HepG2 (cell line): ENCODE measurements around the gene CA10.

Experiments
- HNRNPLL ChIP-seq: fragments of 200-400 bp; formaldehyde crosslinking; IDR thresholded peaks from 2 replicates; pipeline ENCODE4 v1.6.1; 2017; ENCODE audit warnings: mild to moderate bottlenecking, low read depth, low read length; ENCODE audit not compliant: poor library complexity, severe bottlenecking
- ISX ChIP-seq: sonication (generic); formaldehyde crosslinking; conservative IDR thresholded peaks from 2 replicates; pipeline ENCODE4 v1.5.0; 2020; ENCODE audit warnings: missing genetic modification reagents
- PHF8 ChIP-seq: sonication (generic); formaldehyde crosslinking; IDR thresholded peaks from 2 replicates; pipeline ENCODE4 v1.5.0; 2020; ENCODE audit warnings: missing genetic modification reagents
- SMAD3 ChIP-seq: sonication (generic); formaldehyde crosslinking; IDR thresholded peaks from 2 replicates; pipeline ENCODE4 v1.4.0; 2020; ENCODE audit warnings: missing genetic modification reagents
- TCF7L2 ChIP-seq: IDR thresholded peaks from 2 replicates; pipeline ENCODE4 v1.6.1; 2011; ENCODE audit warnings: mild to moderate bottlenecking, low read depth, low read length, moderate library complexity
- ZNF724P ChIP-seq: sonication (generic); formaldehyde crosslinking; IDR thresholded peaks from 2 replicates; pipeline ENCODE4 v1.8.0; 2022; ENCODE audit warnings: missing genetic modification reagents, borderline replicate concordance
- TF ChIP-seq, protein P1 (sequence below): sonication (generic); formaldehyde crosslinking; IDR thresholded peaks from 2 replicates; pipeline ENCODE4 v1.5.0; 2020; ENCODE audit warnings: mild to moderate bottlenecking, missing genetic modification reagents, moderate library complexity
- TF ChIP-seq, protein P2 (sequence below): sonication (generic); formaldehyde crosslinking; IDR thresholded peaks from 2 replicates; pipeline ENCODE4 v1.4.0; 2020; ENCODE audit warnings: missing genetic modification reagents
- TF ChIP-seq, protein P3 (sequence below): sonication (generic); formaldehyde crosslinking; IDR thresholded peaks from 2 replicates; pipeline ENCODE4 v1.9.0; 2021; ENCODE audit warnings: mild to moderate bottlenecking, missing genetic modification reagents
- TF ChIP-seq, protein P4 (sequence below): IDR thresholded peaks from 2 replicates; pipeline ENCODE4 v1.6.1; 2012; ENCODE audit warnings: inconsistent platforms
- TF ChIP-seq, protein P5 (sequence below): sonication (generic); formaldehyde crosslinking; IDR thresholded peaks from 2 replicates; pipeline ENCODE4 v1.4.0; 2020; ENCODE audit warnings: missing genetic modification reagents
- TF ChIP-seq, protein P6 (sequence below): sonication (generic); formaldehyde crosslinking; IDR thresholded peaks from 2 replicates; pipeline ENCODE4 v1.4.0; 2020; ENCODE audit warnings: missing genetic modification reagents, low read depth, mild to moderate bottlenecking, borderline replicate concordance

DNA sequence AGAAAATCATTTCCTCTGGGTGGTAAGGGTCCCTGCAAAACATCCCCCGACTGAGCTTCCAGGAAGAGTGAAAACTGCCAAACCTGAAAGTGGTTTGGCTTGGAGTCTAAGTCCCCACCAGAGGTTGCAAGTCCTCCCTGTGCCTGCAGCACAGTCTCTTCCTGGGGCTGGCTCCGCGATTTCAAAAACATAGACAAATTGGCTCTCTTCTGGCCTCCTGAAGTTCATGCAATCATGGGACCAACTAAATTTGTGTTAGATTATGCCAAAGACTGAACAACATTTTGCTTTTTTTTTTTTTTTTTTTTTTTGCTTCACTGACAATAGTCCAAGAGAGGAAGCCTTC, 447.9 kb downstream of the CA10 start:
- TF ChIP-seq, protein P1, sequence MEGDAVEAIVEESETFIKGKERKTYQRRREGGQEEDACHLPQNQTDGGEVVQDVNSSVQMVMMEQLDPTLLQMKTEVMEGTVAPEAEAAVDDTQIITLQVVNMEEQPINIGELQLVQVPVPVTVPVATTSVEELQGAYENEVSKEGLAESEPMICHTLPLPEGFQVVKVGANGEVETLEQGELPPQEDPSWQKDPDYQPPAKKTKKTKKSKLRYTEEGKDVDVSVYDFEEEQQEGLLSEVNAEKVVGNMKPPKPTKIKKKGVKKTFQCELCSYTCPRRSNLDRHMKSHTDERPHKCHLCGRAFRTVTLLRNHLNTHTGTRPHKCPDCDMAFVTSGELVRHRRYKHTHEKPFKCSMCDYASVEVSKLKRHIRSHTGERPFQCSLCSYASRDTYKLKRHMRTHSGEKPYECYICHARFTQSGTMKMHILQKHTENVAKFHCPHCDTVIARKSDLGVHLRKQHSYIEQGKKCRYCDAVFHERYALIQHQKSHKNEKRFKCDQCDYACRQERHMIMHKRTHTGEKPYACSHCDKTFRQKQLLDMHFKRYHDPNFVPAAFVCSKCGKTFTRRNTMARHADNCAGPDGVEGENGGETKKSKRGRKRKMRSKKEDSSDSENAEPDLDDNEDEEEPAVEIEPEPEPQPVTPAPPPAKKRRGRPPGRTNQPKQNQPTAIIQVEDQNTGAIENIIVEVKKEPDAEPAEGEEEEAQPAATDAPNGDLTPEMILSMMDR: no peak
- TF ChIP-seq PHF8 (CRISPR knock-in tag): no peak
- no peak for TF ChIP-seq HNRNPLL
- no peak for TF ChIP-seq ISX
- TF ChIP-seq, protein P2, sequence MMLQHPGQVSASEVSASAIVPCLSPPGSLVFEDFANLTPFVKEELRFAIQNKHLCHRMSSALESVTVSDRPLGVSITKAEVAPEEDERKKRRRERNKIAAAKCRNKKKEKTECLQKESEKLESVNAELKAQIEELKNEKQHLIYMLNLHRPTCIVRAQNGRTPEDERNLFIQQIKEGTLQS (CRISPR knock-in tag): no peak
- no peak for TF ChIP-seq SMAD3 (CRISPR knock-in tag)
- TF ChIP-seq, protein P3, sequence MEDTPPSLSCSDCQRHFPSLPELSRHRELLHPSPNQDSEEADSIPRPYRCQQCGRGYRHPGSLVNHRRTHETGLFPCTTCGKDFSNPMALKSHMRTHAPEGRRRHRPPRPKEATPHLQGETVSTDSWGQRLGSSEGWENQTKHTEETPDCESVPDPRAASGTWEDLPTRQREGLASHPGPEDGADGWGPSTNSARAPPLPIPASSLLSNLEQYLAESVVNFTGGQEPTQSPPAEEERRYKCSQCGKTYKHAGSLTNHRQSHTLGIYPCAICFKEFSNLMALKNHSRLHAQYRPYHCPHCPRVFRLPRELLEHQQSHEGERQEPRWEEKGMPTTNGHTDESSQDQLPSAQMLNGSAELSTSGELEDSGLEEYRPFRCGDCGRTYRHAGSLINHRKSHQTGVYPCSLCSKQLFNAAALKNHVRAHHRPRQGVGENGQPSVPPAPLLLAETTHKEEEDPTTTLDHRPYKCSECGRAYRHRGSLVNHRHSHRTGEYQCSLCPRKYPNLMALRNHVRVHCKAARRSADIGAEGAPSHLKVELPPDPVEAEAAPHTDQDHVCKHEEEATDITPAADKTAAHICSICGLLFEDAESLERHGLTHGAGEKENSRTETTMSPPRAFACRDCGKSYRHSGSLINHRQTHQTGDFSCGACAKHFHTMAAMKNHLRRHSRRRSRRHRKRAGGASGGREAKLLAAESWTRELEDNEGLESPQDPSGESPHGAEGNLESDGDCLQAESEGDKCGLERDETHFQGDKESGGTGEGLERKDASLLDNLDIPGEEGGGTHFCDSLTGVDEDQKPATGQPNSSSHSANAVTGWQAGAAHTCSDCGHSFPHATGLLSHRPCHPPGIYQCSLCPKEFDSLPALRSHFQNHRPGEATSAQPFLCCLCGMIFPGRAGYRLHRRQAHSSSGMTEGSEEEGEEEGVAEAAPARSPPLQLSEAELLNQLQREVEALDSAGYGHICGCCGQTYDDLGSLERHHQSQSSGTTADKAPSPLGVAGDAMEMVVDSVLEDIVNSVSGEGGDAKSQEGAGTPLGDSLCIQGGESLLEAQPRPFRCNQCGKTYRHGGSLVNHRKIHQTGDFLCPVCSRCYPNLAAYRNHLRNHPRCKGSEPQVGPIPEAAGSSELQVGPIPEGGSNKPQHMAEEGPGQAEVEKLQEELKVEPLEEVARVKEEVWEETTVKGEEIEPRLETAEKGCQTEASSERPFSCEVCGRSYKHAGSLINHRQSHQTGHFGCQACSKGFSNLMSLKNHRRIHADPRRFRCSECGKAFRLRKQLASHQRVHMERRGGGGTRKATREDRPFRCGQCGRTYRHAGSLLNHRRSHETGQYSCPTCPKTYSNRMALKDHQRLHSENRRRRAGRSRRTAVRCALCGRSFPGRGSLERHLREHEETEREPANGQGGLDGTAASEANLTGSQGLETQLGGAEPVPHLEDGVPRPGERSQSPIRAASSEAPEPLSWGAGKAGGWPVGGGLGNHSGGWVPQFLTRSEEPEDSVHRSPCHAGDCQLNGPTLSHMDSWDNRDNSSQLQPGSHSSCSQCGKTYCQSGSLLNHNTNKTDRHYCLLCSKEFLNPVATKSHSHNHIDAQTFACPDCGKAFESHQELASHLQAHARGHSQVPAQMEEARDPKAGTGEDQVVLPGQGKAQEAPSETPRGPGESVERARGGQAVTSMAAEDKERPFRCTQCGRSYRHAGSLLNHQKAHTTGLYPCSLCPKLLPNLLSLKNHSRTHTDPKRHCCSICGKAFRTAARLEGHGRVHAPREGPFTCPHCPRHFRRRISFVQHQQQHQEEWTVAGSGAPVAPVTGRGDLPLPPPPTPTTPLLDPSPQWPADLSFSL (CRISPR knock-in tag): no peak
- TF ChIP-seq, protein P4, sequence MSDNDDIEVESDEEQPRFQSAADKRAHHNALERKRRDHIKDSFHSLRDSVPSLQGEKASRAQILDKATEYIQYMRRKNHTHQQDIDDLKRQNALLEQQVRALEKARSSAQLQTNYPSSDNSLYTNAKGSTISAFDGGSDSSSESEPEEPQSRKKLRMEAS: no peak
- no peak for TF ChIP-seq ZNF724P (CRISPR knock-in tag)
- no peak for TF ChIP-seq TCF7L2
- TF ChIP-seq, protein P5, sequence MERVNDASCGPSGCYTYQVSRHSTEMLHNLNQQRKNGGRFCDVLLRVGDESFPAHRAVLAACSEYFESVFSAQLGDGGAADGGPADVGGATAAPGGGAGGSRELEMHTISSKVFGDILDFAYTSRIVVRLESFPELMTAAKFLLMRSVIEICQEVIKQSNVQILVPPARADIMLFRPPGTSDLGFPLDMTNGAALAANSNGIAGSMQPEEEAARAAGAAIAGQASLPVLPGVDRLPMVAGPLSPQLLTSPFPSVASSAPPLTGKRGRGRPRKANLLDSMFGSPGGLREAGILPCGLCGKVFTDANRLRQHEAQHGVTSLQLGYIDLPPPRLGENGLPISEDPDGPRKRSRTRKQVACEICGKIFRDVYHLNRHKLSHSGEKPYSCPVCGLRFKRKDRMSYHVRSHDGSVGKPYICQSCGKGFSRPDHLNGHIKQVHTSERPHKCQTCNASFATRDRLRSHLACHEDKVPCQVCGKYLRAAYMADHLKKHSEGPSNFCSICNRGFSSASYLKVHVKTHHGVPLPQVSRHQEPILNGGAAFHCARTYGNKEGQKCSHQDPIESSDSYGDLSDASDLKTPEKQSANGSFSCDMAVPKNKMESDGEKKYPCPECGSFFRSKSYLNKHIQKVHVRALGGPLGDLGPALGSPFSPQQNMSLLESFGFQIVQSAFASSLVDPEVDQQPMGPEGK (CRISPR knock-in tag): no peak
- TF ChIP-seq, protein P6, sequence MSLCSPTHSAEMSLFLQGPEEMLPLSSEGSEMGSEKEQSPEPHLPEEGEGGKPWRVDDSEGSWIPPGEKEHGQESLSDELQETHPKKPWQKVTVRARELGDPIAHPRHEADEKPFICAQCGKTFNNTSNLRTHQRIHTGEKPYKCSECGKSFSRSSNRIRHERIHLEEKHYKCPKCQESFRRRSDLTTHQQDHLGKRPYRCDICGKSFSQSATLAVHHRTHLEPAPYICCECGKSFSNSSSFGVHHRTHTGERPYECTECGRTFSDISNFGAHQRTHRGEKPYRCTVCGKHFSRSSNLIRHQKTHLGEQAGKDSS (CRISPR knock-in tag): no peak
